ENCODE data around the gene WFS1. TPM values are rescaled to one million over a fixed set of nuclear protein-coding genes. Genes with fewer than 3 reads are reported as not detected.

The WFS1 gene
- total and polyA plus RNA-seq, 9 of the 15 experiments (the other 6 are each of a cell fraction or from before 2014, with no cell fraction given): 0.01 to 0.29 (median 0.03) TPM; not detected in 5

DNA sequence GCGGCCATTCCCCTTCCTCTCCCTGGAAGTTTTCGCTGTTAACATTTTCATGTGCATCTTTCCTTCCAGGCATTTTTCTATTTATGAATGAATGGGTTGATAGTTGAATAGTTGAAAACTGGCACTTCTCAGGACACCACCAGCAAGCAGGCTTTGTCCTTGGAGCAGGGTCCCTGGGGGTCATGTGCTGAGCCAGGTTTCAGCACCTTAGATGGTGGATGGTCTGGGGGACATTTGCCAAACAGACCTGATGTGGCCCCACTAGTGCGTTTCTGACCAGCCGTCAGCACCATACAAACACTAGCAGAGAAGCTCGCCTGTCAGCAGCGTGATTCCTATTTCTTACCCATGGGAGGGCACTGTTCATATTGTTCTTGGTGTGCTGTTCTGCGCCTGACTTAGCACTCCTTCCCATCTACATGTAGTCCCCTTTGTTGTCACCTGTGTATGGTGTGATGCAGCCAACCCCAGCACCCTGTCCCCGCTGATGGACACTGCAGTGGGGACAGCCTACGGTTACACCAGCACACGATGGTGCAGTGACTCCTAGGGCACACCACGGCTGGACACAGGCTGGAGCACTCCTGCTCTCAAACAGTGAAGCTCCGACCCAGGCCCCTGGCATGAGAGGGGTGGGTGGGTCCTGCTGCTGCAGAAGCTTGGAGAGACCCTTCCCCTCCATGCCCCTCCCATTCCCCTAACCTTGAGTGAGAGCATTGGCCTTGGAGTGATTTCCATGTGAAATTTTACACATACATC is 27.2 kb upstream of the WFS1 start:
- intact Hi-C loops (cut with micrococcal nuclease): no loop called here
- no peak overlapping the region for H2AFZ ChIP-seq (ENCODE audit: low read depth, low read length)
- FAIRE-seq (no peak), DNase-seq (ENCODE audit: extremely low read depth in 1 of 4, low spot score in 3 of 4) (no peak), ATAC-seq (no peak)
- CTCF ChIA-PET (ENCODE audit: low intra/inter-chr PET ratio): no interaction called here
- H3K9me3 ChIP-seq (replicated peaks; ENCODE audit: control insufficient read depth, insufficient read depth, low read depth, low read length): no peaks in the 10 kb centered on the region
- H3K9me1 ChIP-seq (ENCODE audit: control insufficient read depth, insufficient read depth, low read length): no peaks in the 10 kb centered on the region
- in situ Hi-C loops (cut with MboI): no loop called here
- H3K36me3 ChIP-seq (ENCODE audit: control insufficient read depth, insufficient read depth, low read length): no peaks in the 10 kb centered on the region
- no peaks in the 10 kb centered on the region for H3K79me2 ChIP-seq (ENCODE audit: control insufficient read depth, insufficient read depth, low read length)
- no TSS peak for BruUV-seq (replicated peaks)
- WGBS (ENCODE audit: insufficient coverage, low coverage, missing lambda C conversion rate): 1% methylated on average over 11 of the region's 12 CpGs
- H3K4me2 ChIP-seq (ENCODE audit: insufficient read depth, low read length): no peak overlapping the region
- H4K20me1 ChIP-seq (replicated peaks; ENCODE audit: control insufficient read depth, insufficient read depth, low read length): no peaks in the 10 kb centered on the region
- H3K27me3 ChIP-seq (ENCODE audit: control insufficient read depth in 2 of 2, insufficient read depth in 2 of 2, low read length in 2 of 2): peaks cover 0 to 15% of the 10 kb centered on the region in 2 experiments; a peak in 2 of 5 replicates
- H3K9ac ChIP-seq (ENCODE audit: insufficient read depth in 1 of 2, low read depth in 2 of 2, low read length in 2 of 2): no peak overlapping the region
- POLR2A ChIA-PET: no interaction called here
- TF ChIP-seq, protein P1, sequence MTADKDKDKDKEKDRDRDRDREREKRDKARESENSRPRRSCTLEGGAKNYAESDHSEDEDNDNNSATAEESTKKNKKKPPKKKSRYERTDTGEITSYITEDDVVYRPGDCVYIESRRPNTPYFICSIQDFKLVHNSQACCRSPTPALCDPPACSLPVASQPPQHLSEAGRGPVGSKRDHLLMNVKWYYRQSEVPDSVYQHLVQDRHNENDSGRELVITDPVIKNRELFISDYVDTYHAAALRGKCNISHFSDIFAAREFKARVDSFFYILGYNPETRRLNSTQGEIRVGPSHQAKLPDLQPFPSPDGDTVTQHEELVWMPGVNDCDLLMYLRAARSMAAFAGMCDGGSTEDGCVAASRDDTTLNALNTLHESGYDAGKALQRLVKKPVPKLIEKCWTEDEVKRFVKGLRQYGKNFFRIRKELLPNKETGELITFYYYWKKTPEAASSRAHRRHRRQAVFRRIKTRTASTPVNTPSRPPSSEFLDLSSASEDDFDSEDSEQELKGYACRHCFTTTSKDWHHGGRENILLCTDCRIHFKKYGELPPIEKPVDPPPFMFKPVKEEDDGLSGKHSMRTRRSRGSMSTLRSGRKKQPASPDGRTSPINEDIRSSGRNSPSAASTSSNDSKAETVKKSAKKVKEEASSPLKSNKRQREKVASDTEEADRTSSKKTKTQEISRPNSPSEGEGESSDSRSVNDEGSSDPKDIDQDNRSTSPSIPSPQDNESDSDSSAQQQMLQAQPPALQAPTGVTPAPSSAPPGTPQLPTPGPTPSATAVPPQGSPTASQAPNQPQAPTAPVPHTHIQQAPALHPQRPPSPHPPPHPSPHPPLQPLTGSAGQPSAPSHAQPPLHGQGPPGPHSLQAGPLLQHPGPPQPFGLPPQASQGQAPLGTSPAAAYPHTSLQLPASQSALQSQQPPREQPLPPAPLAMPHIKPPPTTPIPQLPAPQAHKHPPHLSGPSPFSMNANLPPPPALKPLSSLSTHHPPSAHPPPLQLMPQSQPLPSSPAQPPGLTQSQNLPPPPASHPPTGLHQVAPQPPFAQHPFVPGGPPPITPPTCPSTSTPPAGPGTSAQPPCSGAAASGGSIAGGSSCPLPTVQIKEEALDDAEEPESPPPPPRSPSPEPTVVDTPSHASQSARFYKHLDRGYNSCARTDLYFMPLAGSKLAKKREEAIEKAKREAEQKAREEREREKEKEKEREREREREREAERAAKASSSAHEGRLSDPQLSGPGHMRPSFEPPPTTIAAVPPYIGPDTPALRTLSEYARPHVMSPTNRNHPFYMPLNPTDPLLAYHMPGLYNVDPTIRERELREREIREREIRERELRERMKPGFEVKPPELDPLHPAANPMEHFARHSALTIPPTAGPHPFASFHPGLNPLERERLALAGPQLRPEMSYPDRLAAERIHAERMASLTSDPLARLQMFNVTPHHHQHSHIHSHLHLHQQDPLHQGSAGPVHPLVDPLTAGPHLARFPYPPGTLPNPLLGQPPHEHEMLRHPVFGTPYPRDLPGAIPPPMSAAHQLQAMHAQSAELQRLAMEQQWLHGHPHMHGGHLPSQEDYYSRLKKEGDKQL (CRISPR knock-in tag; IDR thresholded peaks at IDR 0.05; ENCODE audit: borderline replicate concordance): no peak
- no peak for TF ChIP-seq BHLHE40 (IDR thresholded peaks at IDR 0.05; ENCODE audit: low read length)
- TF ChIP-seq FOXM1 (IDR thresholded peaks at IDR 0.05; ENCODE audit: low read depth): no peak
- no peak for TF ChIP-seq FOXM1 (CRISPR knock-in tag; IDR thresholded peaks at IDR 0.05; ENCODE audit: low read depth)
- no peak for TF ChIP-seq POLR2H (tag; IDR thresholded peaks at IDR 0.05; ENCODE audit: low read depth)
- TF ChIP-seq ZNF121 (CRISPR knock-in tag; conservative IDR thresholded peaks at IDR 0.05): no peak
- no peak overlapping the region for H3K27ac ChIP-seq (ENCODE audit: extremely low read depth, low read depth, low read length)
- no peak overlapping the region for H3K4me3 ChIP-seq
- peaks cover 0 to 9% of the 10 kb centered on the region in 2 experiments; a peak in 1 of 5 replicates for H3K4me1 ChIP-seq (replicated peaks in 1 of 2; ENCODE audit: control insufficient read depth in 2 of 2, insufficient read depth in 2 of 2, low read length in 2 of 2)

Measured in K562 (cell line).